GM18499 (cell line): ENCODE results near the gene PDCL2.

Source experiments
- ATAC-seq: cut with Tn5 transposase; IDR thresholded peaks from one replicate; pipeline ENCODE4 v1.9.1; 2021; ENCODE audit warnings: moderate number of reproducible peaks; ENCODE audit not compliant: insufficient read depth, unreplicated experiment

PDCL2 gene

GRCh38 chr4:55545151-55545550, 46.9 kb downstream of the PDCL2 start:
- ATAC-seq: no peak

GRCh38 chr4:55543858-55544257, 48.2 kb downstream of the PDCL2 start:
- ATAC-seq: no peak

GRCh38 chr4:55540271-55540670, 51.8 kb downstream of the PDCL2 start:
- ATAC-seq: no peak

- no peak for ATAC-seq
These were observed 52.4 kb downstream of the PDCL2 start for GRCh38 chr4:55539658-55540057.

GRCh38 chr4:55538531-55538930, 53.5 kb downstream of the PDCL2 start:
- no peak for ATAC-seq

GRCh38 chr4:55534306-55534705, 57.7 kb downstream of the PDCL2 start:
- no peak for ATAC-seq

GRCh38 chr4:55530691-55531090, 61.4 kb downstream of the PDCL2 start:
- no peak for ATAC-seq

- ATAC-seq: no peak
These were observed 61.9 kb downstream of the PDCL2 start for GRCh38 chr4:55530167-55530566.

- no peak for ATAC-seq
These were observed 63.6 kb downstream of the PDCL2 start for GRCh38 chr4:55528491-55528890.

GRCh38 chr4:55524844-55525571, 67.0 kb downstream of the PDCL2 start:
- no peak for ATAC-seq

GRCh38 chr4:55518442-55518841, 73.6 kb downstream of the PDCL2 start:
- ATAC-seq: no peak

GRCh38 chr4:55517526-55518229, 74.4 kb downstream of the PDCL2 start:
- peak; percentile 75 for ATAC-seq

- ATAC-seq: no peak
These were observed 79.0 kb downstream of the PDCL2 start for GRCh38 chr4:55512922-55513571.

- no peak for ATAC-seq
These were observed 80.0 kb downstream of the PDCL2 start for GRCh38 chr4:55512077-55512476.

- no peak for ATAC-seq
These were observed 81.4 kb downstream of the PDCL2 start for GRCh38 chr4:55510685-55511084.

GRCh38 chr4:55509266-55509665, 82.8 kb downstream of the PDCL2 start:
- ATAC-seq: no peak

GRCh38 chr4:55507612-55508011, 84.4 kb downstream of the PDCL2 start:
- no peak for ATAC-seq
